Astrocyte of the hippocampus (primary cell): Measurements from ENCODE around the gene HOXA10.

Experiments
- DNase-seq: peaks from one replicate; pipeline ENCODE4 v3.0.0; 2011; ENCODE audit warnings: low read depth, low spot score

The HOXA10 gene

DNA sequence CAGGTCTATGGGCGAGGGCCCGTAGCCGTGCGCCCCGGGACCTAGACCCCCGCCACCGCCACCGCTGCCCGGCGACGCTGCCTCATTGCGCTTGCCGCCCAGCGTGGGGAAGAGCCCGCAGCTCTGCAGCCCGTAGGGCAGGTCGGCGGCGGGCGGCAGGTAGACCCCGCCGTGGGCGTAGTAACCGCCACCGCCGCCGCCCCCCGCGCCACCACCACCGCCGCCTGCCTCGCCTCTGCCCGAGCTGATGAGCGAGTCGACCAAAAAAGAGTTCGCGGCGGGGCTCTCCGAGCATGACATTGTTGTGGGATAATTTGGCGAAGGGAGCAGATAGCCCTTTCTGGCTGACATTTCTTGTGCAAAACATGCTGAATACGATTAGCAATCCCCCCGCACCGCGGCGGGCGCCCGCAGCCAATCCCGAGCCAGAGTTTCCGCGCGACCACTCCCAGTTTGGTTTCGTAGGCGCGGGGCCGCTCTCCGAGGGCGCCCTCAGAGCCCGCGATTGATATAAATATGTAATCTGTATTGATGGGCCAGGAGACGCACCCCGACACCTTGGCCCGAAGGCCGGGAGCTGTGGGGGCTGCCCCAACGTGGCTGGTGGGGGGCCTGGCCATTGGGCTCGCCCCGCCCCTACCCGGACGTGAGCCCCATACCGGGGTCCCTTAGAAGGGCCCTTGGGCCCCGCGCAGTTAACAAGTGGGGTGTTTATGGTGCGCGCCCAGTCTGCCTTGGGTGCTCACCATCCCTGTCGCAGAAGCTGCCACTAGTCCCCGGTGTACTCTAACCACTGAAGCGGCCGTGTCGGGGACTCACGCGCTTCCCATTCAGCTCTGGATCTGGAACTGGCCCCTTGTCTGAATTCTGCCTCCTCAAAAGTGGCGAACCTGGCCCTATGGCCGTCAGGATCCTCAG, at the start of gene HOXA10:
Gene HOXA10, minus strand, starts transcription at position 365 of the 918 bp plus-strand sequence. Its CDS starts 14 bp downstream, at position 351.
- no peak for DNase-seq

GRCh38 chr7:27221201-27221797, 47.2 kb upstream of the HOXA10 start:
- no peak for DNase-seq

DNA sequence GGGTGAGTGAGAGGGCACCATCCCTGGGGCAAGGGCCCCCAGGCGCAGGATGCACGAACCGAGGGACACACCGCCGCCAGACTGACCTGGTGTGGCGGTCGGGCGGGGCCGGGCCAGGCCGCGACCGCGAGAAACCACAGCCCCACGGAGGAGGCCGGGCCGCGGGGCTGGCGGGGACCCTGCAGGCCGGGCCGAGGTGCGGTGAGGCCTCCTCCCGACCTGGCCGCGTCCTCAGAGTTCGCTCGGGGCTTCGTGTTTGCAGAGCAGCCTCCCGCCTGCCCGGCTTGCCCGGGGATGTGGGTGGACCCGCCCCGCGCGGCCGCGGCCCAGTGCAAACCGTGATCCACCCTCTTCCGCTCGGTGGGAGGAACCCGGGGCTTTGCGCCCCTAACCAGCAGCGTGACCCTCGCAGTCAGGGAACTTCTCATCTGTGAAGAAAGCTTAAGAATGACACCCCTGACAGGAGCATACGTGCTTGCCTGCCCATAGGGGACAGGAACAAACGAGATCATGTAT, 46.4 kb upstream of the HOXA10 start:
- no peak for DNase-seq

GRCh38 chr7:27219821-27220220, 45.7 kb upstream of the HOXA10 start:
- DNase-seq = no peak

GRCh38 chr7:27217951-27218350, 43.8 kb upstream of the HOXA10 start:
- DNase-seq = no peak

GRCh38 chr7:27215356-27215755, 41.2 kb upstream of the HOXA10 start:
- no peak for DNase-seq

DNA sequence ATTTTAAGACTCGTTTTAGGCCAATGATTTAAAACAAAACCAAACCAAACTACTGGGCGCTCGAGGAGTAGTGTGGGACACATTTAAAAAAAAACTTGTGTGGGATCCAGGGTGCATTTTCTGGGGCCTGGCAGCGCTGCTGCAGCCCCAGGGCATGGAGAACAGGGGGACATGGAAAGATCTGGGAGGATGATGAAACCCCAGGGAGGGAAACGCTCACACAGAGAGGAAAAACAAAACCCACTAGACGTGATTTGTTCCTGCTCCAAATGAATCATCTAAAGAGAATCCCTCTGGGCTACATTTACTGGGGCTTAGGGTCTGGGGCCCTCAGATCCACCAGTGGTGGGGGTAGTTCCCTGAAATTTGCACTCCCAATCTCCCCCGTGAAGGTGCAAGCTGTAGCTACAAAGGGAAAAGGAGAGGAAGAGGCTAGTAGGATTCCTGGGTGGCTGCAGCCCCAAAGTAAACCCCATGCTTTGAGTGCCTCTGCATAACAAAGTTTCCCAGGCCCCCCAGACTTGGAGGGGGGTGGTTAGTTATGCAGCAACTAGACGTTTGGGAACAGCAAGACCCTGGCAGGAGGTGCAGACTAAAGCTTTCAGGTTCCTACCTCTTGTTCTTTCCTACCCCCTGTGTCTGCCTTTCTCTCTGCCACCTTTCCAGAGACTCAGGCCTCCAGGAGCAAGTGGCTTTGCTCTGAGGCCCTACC, 40.3 kb upstream of the HOXA10 start:
- no peak for DNase-seq

GRCh38 chr7:27213433-27214238, 39.5 kb upstream of the HOXA10 start:
- DNase-seq = no peak

DNA sequence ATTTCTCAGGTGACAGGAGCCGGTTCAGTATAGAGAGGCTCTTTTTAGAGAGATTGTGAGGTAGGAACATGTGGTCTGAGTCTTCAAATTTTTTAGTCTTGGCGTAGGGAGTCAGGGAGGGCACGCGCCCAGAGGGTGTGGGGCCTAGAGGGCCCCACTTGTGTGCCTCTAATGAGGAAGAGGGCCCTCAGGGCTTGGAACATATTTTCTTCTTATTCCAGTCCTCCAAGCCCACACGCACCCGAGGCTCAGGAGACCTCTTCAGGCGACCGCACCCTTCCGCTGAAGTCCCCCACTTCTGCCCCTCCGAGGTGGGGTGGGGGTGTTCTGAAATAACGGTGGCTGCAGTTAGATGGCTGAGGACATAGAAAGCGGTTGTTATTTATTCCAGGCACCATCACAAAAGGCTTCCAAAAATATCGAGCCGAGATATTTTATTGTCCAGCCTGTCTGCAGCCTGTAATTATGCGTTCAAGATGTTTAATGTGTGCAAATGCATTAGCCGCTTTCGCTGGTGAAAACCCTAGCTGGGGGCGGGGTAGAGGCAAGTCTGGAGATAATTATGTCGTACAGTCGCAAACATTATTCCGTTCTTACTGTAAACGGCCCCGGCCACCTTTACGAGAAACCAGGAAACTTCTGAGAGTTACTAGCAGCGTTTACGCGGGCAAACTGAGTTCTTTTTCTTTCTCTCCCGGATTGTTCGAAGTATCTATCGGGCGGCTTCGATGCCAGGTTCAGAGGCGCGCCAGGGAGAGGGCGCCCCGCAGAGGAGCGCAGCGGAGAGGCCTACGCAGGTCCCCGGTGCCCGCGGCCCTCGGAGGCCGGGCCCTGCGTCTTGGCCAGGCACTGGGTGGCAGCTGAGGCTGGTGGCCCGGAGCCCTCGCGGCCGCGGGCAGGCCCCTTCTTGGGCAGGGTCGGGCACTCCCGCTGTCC, 38.6 kb upstream of the HOXA10 start:
- no peak for DNase-seq

DNA sequence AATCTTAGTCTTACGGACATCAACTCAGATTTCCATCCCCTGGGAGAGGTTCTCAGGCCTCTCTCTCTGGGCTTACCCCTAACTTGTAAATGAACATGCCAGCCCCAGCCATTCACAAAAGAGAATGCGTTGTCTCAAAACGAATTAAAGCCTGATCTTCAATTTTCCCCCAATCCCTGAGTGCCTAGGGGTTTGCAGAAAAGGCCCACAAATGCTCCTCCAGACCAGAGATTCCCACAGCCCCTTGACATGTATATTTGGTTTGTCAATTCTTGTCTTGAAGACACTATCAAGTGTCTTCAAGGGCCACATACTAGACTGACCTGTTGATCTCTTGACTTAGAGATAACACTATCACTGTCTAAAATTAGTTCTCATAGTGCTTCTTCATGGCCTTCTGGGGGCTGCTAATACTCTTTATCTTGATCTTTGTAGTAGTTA, 37.7 kb upstream of the HOXA10 start:
- no peak for DNase-seq

GRCh38 chr7:27211084-27211446, 36.9 kb upstream of the HOXA10 start:
- DNase-seq = no peak

- DNase-seq = peak; percentile 61
Measured at GRCh38 chr7:27210441-27211083, 36.4 kb upstream of the HOXA10 start.

GRCh38 chr7:27209933-27210440, 35.9 kb upstream of the HOXA10 start:
- no peak for DNase-seq

- DNase-seq = no peak
Measured at GRCh38 chr7:27208998-27209397, 34.9 kb upstream of the HOXA10 start.

DNA sequence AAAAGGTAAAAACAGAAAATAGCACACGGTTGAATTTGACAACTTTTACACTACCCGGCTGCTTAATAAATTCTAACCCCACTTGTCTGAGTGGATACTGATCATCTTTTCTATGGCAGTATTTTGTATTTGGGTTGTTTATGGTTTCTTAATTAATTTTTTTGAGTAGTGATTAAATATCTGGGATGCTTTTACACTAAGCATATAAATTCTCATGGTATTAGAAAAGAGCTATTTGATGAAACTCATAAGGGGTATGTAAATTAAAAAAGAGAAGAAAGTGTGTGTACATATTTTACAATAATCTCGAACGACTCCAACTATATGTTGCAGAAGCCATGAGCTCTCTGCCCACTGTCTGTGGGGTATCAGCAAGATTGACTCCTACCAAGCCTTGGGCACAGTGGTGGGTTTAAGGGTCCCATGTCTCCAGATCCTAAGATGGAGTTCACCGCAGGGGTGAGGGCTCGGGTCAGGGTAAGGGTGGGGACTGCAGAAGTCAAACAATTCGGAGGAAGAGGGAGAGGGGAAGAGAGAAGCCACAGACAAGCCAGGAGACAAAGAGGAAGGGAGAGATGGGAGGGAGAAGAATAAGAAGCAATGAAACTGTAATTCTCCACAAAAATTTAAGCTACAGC, 33.3 kb upstream of the HOXA10 start:
- DNase-seq = no peak

- no peak for DNase-seq
Measured at GRCh38 chr7:27205325-27206280, 31.5 kb upstream of the HOXA10 start.

DNA sequence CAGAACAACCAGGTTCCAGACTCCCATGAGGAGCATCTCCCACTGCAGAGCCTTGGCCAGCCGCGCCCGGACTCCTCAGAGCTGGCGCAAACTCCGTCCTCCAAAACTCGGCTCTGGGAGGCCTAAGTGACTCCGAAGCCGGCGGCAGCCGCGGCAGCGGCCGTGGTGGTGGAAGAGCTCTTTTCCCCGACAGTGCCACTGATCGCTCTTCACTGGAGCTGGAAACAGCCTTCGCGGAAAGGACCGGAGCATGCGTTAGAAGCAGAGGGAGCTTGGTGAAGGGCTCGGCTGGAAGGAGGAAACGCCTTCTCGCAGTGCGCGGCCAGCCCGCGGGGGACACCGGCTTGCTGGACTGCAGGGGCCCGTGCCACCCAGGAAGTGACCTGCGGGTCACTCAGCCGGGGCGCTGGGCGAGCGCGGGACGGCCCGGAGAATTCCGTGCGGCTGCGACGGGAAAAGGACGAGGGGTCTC, 30.8 kb upstream of the HOXA10 start:
- DNase-seq = no peak
